ENCODE data around the gene SFTPB.

DNA sequence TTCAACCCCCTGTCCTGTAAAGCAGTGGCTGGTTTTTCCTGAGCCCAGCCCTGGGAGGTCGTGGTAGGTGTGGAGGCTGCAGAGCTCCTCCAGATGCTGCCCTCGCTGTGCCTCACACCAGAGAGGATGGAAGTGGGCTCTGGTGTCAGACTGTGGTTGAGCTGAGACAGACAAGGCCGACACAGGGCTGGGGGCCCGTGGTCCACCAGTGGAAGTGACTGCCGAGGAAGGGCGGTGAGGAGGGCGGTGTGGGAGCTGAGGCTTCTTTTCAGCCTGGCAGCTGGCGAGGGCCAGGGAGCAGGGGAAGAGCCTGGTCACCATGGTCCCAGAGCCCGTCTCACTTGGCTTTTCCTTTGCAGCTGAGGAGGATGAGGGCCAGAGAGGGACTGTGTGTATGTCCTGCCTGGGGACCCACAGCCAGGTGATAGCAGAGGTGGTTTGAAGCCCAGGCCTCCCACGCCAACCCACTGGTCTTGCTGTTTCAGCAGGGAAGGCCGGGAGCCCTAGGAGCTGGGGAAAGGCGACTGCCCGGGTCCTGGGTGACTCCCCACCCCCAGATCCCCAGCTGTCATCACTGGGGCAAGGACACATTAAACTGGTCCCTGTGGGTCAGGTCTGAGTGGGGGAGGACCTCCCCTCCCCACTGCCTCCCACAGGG, 8.5 kb downstream of the SFTPB start:
- TF ChIP-seq, protein P1, sequence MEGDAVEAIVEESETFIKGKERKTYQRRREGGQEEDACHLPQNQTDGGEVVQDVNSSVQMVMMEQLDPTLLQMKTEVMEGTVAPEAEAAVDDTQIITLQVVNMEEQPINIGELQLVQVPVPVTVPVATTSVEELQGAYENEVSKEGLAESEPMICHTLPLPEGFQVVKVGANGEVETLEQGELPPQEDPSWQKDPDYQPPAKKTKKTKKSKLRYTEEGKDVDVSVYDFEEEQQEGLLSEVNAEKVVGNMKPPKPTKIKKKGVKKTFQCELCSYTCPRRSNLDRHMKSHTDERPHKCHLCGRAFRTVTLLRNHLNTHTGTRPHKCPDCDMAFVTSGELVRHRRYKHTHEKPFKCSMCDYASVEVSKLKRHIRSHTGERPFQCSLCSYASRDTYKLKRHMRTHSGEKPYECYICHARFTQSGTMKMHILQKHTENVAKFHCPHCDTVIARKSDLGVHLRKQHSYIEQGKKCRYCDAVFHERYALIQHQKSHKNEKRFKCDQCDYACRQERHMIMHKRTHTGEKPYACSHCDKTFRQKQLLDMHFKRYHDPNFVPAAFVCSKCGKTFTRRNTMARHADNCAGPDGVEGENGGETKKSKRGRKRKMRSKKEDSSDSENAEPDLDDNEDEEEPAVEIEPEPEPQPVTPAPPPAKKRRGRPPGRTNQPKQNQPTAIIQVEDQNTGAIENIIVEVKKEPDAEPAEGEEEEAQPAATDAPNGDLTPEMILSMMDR (IDR thresholded peaks at IDR 0.05) = no peak
- no peak for TF ChIP-seq ZFX (IDR thresholded peaks at IDR 0.05; ENCODE audit: borderline replicate concordance)
